Measurements from ENCODE around the gene CEP135.
"Not testable (repeated sequence)": the region's sequence is repeated elsewhere in the genome, so short reads cannot be mapped to it uniquely, and the experiment has no call there.

The CEP135 gene

DNA sequence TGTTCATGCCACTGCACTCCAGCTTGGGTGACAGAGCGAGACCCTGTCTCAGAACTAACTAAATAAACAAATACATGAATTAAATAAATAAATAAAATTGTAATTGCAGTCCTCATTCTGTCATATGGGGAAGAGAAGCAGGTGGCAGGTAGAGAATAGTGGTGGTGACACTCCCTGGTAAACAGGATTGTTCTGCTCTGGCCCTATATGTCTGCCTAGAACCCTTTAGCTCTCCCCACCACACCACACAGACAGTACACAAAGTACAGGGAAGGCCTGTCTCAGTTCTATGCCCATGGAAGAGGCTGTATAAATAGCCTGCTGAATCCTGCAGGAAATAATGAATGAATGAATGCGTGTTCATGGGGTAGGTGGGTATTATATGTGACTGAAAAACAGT, 117.7 kb downstream of the CEP135 start:
- Histone ChIP-seq H3K36me3 (ENCODE audit: control insufficient read depth, insufficient read depth, low read length) (peaks cover 5% of the 10 kb centered on the region), H3K4me3 (ENCODE audit: extremely low read depth, insufficient read depth, low read length, poor library complexity, severe bottlenecking) (no peak overlapping the region), H3K9me3 (ENCODE audit: control insufficient read depth, low read length) (no peaks in the 10 kb centered on the region), H3K4me1 (ENCODE audit: control insufficient read depth, insufficient read depth, low read length, poor library complexity, severe bottlenecking) (no peaks in the 10 kb centered on the region), H3K27ac (ENCODE audit: low read depth, low read length, severe bottlenecking) (no peak overlapping the region)
- WGBS, 2 experiments (ENCODE audit: insufficient coverage in 2 of 2), result 92 to 100% methylated on average over 1 of the region's 2 CpGs

DNA sequence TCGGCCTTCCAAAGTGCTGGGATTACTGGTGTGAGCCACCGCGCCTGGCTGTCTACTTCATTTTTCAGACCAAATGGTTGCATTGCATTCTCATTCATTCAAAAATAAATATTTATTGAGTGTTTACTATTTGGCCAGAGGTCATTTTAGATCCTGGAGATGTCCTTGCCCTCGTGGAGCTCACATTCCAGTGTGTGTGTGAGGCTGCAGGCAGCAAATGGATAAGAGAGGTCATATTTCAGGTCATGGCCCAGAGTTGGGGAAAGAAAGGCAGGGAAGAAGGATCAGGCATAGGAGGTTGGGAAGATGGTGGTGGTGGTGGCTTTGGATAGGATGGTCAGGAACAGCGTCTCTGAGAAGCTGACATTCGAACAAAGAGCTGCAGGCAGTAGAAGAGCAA, 119.1 kb downstream of the CEP135 start:
- 90 to 97% methylated on average over 4 of the region's 6 CpGs for WGBS, 2 experiments (ENCODE audit: insufficient coverage in 2 of 2)
- H3K4me3 ChIP-seq (ENCODE audit: extremely low read depth, insufficient read depth, low read length, poor library complexity, severe bottlenecking), result no peak overlapping the region
- peaks cover 5% of the 10 kb centered on the region for H3K36me3 ChIP-seq (ENCODE audit: control insufficient read depth, insufficient read depth, low read length)
- no peak overlapping the region for H3K27ac ChIP-seq (ENCODE audit: low read depth, low read length, severe bottlenecking)
- no peaks in the 10 kb centered on the region for H3K9me3 ChIP-seq (ENCODE audit: control insufficient read depth, low read length)
- H3K4me1 ChIP-seq (ENCODE audit: control insufficient read depth, insufficient read depth, low read length, poor library complexity, severe bottlenecking), result no peaks in the 10 kb centered on the region

DNA sequence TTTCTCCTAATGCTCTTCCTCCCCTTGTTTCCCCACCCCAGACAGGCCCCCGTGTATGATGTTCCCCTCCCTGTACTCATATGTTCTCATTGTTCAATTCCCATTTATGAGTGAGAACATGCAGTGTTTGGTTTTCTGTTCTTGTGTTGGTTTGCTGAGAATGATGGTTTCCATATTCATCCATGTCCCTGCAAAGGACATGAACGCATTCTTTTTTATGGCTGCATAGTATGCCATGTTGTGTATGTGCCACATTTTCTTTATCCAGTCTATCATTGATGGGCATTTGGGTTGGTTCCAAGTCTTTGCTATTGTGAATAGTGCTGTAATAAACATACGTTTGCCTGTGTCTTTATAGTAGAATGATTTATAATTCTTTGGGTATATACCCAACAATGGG, 124.0 kb downstream of the CEP135 start:
- not testable (repeated sequence) for H3K36me3 ChIP-seq (ENCODE audit: control insufficient read depth, insufficient read depth, low read length); H3K27ac ChIP-seq (ENCODE audit: low read depth, low read length, severe bottlenecking); H3K4me1 ChIP-seq (ENCODE audit: control insufficient read depth, insufficient read depth, low read length, poor library complexity, severe bottlenecking); H3K9me3 ChIP-seq (ENCODE audit: control insufficient read depth, low read length); H3K4me3 ChIP-seq (ENCODE audit: extremely low read depth, insufficient read depth, low read length, poor library complexity, severe bottlenecking)
- no CpG with 5 or more reads among the region's 3 CpGs for WGBS, 2 experiments (ENCODE audit: insufficient coverage in 2 of 2)

DNA sequence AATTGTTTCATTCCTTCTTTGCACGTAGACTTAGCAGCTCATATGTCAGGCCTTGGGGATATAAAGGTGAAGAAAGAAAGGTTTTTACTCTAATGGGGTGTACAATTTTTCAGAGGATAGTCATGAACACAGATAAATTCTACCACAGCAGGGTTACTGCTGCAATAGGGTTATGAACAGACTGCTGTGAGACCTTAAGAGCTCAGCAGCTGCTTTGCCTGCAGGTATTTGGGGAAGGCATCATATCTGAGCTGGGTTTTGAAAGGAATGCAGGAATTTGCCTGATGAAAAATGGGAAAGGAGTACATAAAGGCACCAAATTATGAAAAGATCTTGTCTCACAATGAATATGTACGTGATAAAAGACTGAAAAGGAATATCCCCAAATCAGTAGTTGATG, 128.9 kb downstream of the CEP135 start:
- WGBS, 2 experiments (ENCODE audit: insufficient coverage in 2 of 2), result 100% methylated on average over 1 of the region's 2 CpGs; no CpG with 5 or more reads in 1 of the 2 experiments
- H3K4me3 ChIP-seq (ENCODE audit: extremely low read depth, insufficient read depth, low read length, poor library complexity, severe bottlenecking), result no peak overlapping the region
- H3K36me3 ChIP-seq (ENCODE audit: control insufficient read depth, insufficient read depth, low read length), result no peaks in the 10 kb centered on the region

DNA sequence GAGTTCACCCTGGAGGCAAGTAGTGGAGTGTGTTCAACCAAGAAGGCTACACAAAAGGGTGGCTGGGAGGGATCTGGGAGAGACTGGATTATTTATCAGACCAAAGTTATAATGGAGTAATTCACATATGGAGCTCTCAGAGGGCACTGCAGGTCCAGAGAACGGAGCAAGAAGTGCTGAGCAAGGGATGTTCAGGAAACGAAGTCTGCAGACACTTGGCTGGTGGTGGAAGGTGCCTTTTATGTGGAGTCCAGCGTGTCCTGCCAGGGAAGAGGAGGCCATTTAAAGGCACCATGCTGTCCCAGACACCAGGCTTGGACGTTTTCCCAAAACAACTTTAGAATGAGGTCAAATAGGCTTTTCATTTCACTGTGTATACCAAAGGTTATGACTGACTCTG, 130.1 kb downstream of the CEP135 start:
- Histone ChIP-seq H3K27ac (ENCODE audit: low read depth, low read length, severe bottlenecking) (no peak overlapping the region), H3K36me3 (ENCODE audit: control insufficient read depth, insufficient read depth, low read length) (no peaks in the 10 kb centered on the region), H3K4me1 (ENCODE audit: control insufficient read depth, insufficient read depth, low read length, poor library complexity, severe bottlenecking) (no peaks in the 10 kb centered on the region), H3K9me3 (ENCODE audit: control insufficient read depth, low read length) (peaks cover 3% of the 10 kb centered on the region), H3K4me3 (ENCODE audit: extremely low read depth, insufficient read depth, low read length, poor library complexity, severe bottlenecking) (no peak overlapping the region)
- WGBS, 2 experiments (ENCODE audit: insufficient coverage in 2 of 2), result 88 to 93% methylated on average over 2 to 3 of the region's 4 CpGs

More for the DNA sequence above, 128.9 kb downstream of the CEP135 start:
- Histone ChIP-seq H3K9me3 (ENCODE audit: control insufficient read depth, low read length) (peaks cover 3% of the 10 kb centered on the region), H3K27ac (ENCODE audit: low read depth, low read length, severe bottlenecking) (no peak overlapping the region), H3K4me1 (ENCODE audit: control insufficient read depth, insufficient read depth, low read length, poor library complexity, severe bottlenecking) (no peaks in the 10 kb centered on the region)

DNA sequence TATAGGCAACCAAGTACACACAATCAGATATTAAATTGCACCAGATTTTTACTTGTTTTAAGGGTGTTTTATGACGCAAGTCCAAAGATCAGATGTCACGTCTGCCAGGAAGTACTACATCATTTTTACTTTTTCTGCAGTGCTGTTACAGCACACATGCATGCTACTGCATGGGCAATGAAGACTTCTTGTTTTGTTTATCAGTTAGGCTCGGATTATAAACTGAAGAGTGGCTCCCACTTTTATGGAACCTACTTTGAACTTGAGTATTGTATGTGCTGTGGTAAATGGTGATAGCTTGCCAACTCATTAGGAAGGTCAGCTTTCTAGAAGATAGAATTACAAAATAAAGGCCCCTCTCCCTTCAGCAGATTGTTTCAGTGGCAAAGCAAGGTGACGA, 131.6 kb downstream of the CEP135 start:
- Histone ChIP-seq H3K4me3 (ENCODE audit: extremely low read depth, insufficient read depth, low read length, poor library complexity, severe bottlenecking) (no peak overlapping the region), H3K4me1 (ENCODE audit: control insufficient read depth, insufficient read depth, low read length, poor library complexity, severe bottlenecking) (no peaks in the 10 kb centered on the region), H3K9me3 (ENCODE audit: control insufficient read depth, low read length) (peaks cover 3% of the 10 kb centered on the region), H3K27ac (ENCODE audit: low read depth, low read length, severe bottlenecking) (no peak overlapping the region), H3K36me3 (ENCODE audit: control insufficient read depth, insufficient read depth, low read length) (no peaks in the 10 kb centered on the region)
- WGBS, 2 experiments (ENCODE audit: insufficient coverage in 2 of 2), result 82 to 90% methylated on average over 1 to 2 of the region's 4 CpGs

DNA sequence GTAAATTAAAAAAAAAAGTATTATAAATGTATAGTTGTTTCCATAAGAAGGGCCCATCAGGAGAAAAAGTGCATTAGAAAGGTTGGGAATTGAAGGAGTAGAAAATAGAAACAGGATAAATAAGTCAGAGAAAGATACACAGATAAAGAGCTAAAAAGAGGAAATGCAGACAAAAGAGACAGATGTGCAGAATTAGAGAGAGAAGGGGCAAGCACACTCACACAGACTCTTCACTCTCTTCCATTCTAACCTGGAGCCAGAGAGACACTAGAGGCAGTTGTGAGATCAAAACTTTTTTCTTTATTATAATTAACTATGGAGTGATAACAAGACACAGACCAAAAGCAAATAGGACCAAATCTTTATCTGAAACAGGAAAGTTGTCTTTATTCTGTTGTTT, 134.1 kb downstream of the CEP135 start:
- no peaks in the 10 kb centered on the region for H3K9me3 ChIP-seq (ENCODE audit: control insufficient read depth, low read length)
- no peaks in the 10 kb centered on the region for H3K36me3 ChIP-seq (ENCODE audit: control insufficient read depth, insufficient read depth, low read length)
- no peaks in the 10 kb centered on the region for H3K4me1 ChIP-seq (ENCODE audit: control insufficient read depth, insufficient read depth, low read length, poor library complexity, severe bottlenecking)
- H3K4me3 ChIP-seq (ENCODE audit: extremely low read depth, insufficient read depth, low read length, poor library complexity, severe bottlenecking), result no peak overlapping the region
- no peak overlapping the region for H3K27ac ChIP-seq (ENCODE audit: low read depth, low read length, severe bottlenecking)
